HG02759 (cell line): ENCODE measurements around the gene TXN2.
"Not testable (repeated sequence)": the region's sequence is repeated elsewhere in the genome, so short reads cannot be mapped to it uniquely, and the experiment has no call there.

Experiments used
- ATAC-seq: cut with Tn5 transposase; IDR thresholded peaks from one replicate; pipeline ENCODE4 v1.9.1; 2021; ENCODE audit warnings: mild to moderate bottlenecking, moderate library complexity; ENCODE audit not compliant: unreplicated experiment

Gene TXN2

GRCh38 chr22:36432592-36433317, 48.7 kb downstream of the TXN2 start:
- ATAC-seq: no peak

- no peak for ATAC-seq
These were observed 49.5 kb downstream of the TXN2 start for GRCh38 chr22:36431977-36432376.

GRCh38 chr22:36430863-36431262, 50.6 kb downstream of the TXN2 start:
- no peak for ATAC-seq

GRCh38 chr22:36427952-36428351, 53.5 kb downstream of the TXN2 start:
- not testable (repeated sequence) for ATAC-seq

- no peak for ATAC-seq
These were observed 55.4 kb downstream of the TXN2 start for GRCh38 chr22:36425977-36426523.

- ATAC-seq: no peak
These were observed 56.4 kb downstream of the TXN2 start for GRCh38 chr22:36424901-36425579.

- not testable (repeated sequence) for ATAC-seq
These were observed 57.0 kb downstream of the TXN2 start for GRCh38 chr22:36424466-36424865.

GRCh38 chr22:36423461-36424404, 57.7 kb downstream of the TXN2 start:
- ATAC-seq: no peak

- no peak for ATAC-seq
These were observed 59.0 kb downstream of the TXN2 start for GRCh38 chr22:36422287-36423014.

- ATAC-seq: no peak
These were observed 61.2 kb downstream of the TXN2 start for GRCh38 chr22:36419912-36420882.

- no peak for ATAC-seq
These were observed 62.1 kb downstream of the TXN2 start for GRCh38 chr22:36419177-36419911.

GRCh38 chr22:36417281-36417686, 64.2 kb downstream of the TXN2 start:
- no peak for ATAC-seq
